K562 (cell line): Measurements from ENCODE around the gene CFAP70. TPM values are rescaled to one million over a fixed set of nuclear protein-coding genes. Genes with fewer than 3 reads are reported as not detected.

ENCODE experiments used
- EHMT2 ChIP-seq: fragments of 450-650 bp; IDR thresholded peaks from 2 replicates; pipeline ENCODE4 v1.6.1; 2018; ENCODE audit warnings: antibody characterized with exemption
- JUND ChIP-seq, 2 experiments: IDR thresholded peaks; 2 replicates in 1 of 2; 3 replicates in 1 of 2; pipeline ENCODE4 v1.6.1; 2011; ENCODE audit warnings: borderline replicate concordance in 2 of 2, low read depth in 2 of 2, low read length in 2 of 2, improper control_type of control experiment in 1 of 2, missing biosample characterization in 1 of 2, missing genetic modification characterization in 1 of 2, missing genetic modification reagents in 1 of 2
- RCOR1 ChIP-seq, 2 experiments: IDR thresholded peaks; 2 replicates each; pipeline ENCODE4 v1.6.1; 2012; ENCODE audit warnings: low read depth in 2 of 2, low read length in 2 of 2, borderline replicate concordance in 1 of 2, improper control_type of control experiment in 1 of 2
- ZNF696 ChIP-seq: fragments of 250-450 bp; sonication (Bioruptor Pico); conservative IDR thresholded peaks from 2 replicates; pipeline ENCODE4 v1.4.0; 2020; ENCODE audit warnings: mild to moderate bottlenecking, moderate library complexity
- polyA plus RNA-seq, 8 experiments: library from polyadenylated mRNA; depleted of rRNA in 4 of 8; stranded (reverse) in 5 of 8; unstranded in 3 of 8; fragments of >200 nt; fragmentation: Nextera tagmentation in 2 of 8; fragmentation: Illumina TruSeq in 1 of 8; extraction: Ambion mirVana in 2 of 8; extraction: Trizol in 1 of 8; gene quantifications; 2 replicates each; pipeline versions ENCODE4 v1.2.1 to v1.2.3, GENCODE V29; 2011 to 2014; ENCODE audit warnings: inconsistent platforms in 1 of 8, missing spikeins in 1 of 8
- total RNA-seq, 7 experiments: library from RNA; depleted of rRNA in 6 of 7; stranded (reverse); fragments of >200 nt in 6 of 7; fragmentation: Illumina TruSeq in 2 of 7; extraction: Trizol in 2 of 7; gene quantifications; 2 replicates each; pipeline versions ENCODE4 v1.2.1 to v1.2.3, GENCODE V29; 2011 to 2021; ENCODE audit warnings: low replicate concordance in 1 of 7
- TF ChIP-seq, protein P1 (sequence below): fragments of 450-650 bp; IDR thresholded peaks from 2 replicates; pipeline ENCODE4 v1.6.1; 2016; ENCODE audit warnings: mild to moderate bottlenecking
- TF ChIP-seq, protein P2 (sequence below), 2 experiments: fragments of 450-650 bp; conservative IDR thresholded peaks; 2 replicates each; pipeline ENCODE4 v1.6.1; 2017; ENCODE audit warnings: mild to moderate bottlenecking in 2 of 2, moderate library complexity in 2 of 2

CFAP70 gene
- total and polyA plus RNA-seq, 9 of the 15 experiments (the other 6 are each of a cell fraction or from before 2014, with no cell fraction given) = 0.27 to 1.6 (median 0.86) TPM

DNA sequence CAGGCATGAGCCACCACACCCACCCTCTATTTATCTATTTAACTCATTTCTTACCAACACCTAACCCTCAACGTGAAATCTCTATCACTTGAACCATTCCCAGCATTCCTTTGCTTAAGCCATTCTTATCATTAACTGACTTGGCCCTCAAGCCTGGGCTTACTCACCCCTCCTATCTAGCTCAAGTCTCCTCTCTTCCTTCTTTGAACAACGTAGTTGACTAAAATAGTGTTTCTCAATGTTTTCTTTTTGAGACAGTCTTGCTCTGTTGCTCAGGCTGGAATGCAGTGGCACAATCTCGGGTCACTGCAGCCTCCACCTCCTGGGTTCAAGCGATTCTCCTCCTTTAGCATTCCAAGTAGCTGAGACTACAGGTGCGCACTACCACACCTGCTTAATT is 48.2 kb upstream of the CFAP70 start (continued):
- TF ChIP-seq, protein P1, sequence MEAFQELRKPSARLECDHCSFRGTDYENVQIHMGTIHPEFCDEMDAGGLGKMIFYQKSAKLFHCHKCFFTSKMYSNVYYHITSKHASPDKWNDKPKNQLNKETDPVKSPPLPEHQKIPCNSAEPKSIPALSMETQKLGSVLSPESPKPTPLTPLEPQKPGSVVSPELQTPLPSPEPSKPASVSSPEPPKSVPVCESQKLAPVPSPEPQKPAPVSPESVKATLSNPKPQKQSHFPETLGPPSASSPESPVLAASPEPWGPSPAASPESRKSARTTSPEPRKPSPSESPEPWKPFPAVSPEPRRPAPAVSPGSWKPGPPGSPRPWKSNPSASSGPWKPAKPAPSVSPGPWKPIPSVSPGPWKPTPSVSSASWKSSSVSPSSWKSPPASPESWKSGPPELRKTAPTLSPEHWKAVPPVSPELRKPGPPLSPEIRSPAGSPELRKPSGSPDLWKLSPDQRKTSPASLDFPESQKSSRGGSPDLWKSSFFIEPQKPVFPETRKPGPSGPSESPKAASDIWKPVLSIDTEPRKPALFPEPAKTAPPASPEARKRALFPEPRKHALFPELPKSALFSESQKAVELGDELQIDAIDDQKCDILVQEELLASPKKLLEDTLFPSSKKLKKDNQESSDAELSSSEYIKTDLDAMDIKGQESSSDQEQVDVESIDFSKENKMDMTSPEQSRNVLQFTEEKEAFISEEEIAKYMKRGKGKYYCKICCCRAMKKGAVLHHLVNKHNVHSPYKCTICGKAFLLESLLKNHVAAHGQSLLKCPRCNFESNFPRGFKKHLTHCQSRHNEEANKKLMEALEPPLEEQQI = no peak
- TF ChIP-seq EHMT2 (peak; percentile 66; the same call in 1 of the 2 replicates), JUND (IDR thresholded peaks at IDR 0.05; ENCODE audit: borderline replicate concordance, low read depth, low read length) (no peak), JUND (tag; IDR thresholded peaks at IDR 0.05; ENCODE audit: borderline replicate concordance, low read depth, low read length) (peak; percentile 24; the same call in 1 of the 3 replicates), ZNF696 (CRISPR knock-in tag) (no peak), RCOR1 (IDR thresholded peaks at IDR 0.05; ENCODE audit: borderline replicate concordance in 1 of 2, low read depth in 2 of 2, low read length in 2 of 2) (0 out of 4 replicates have a peak, but pooled peaks of 1 of the 2 experiments have one; percentile 13)
- TF ChIP-seq, protein P2, sequence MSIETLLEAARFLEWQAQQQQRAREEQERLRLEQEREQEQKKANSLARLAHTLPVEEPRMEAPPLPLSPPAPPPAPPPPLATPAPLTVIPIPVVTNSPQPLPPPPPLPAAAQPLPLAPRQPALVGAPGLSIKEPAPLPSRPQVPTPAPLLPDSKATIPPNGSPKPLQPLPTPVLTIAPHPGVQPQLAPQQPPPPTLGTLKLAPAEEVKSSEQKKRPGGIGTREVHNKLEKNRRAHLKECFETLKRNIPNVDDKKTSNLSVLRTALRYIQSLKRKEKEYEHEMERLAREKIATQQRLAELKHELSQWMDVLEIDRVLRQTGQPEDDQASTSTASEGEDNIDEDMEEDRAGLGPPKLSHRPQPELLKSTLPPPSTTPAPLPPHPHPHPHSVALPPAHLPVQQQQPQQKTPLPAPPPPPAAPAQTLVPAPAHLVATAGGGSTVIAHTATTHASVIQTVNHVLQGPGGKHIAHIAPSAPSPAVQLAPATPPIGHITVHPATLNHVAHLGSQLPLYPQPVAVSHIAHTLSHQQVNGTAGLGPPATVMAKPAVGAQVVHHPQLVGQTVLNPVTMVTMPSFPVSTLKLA (conservative IDR thresholded peaks at IDR 0.05) = no peak
